ENCODE results near the gene CACNB4.

CACNB4 gene

DNA sequence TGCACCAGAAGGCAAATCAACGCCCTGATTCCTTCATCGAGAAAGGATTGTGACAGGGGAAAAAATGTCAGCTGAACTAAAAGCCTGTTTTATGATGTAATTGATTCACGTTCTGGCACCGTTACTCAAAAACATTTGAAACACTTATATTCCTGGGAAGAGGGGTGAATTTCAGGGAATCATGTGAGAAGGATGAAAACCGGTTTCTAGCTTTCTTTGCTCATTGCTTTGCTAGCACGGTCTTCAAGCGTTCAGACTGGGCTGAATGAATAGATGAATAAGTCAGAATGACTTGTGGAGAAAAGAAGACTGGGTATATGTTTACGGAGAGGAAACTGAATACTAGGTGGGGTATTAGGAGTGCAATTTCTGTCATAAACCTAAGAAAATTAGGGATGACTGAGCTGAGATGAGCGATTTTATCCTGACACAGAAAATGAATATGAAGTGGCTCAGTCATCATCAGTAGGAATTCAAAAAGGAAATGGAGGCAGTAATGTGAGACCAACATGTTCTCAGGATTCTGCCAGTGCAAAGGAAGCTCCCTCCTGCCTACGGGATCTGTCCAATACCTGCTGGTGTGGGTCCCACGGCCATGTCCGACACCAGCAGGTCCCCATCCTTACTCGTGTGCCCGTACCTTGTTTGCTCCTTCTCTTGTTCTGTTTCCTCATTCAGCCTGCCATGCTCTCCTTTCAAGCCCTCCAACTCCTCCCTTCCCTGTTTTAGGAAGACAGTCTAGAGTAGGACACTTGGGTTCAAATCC is 146.0 kb downstream of the CACNB4 start:
- no peaks in the 10 kb centered on the region for H3K36me3 ChIP-seq
- H3K27ac ChIP-seq: no peak overlapping the region
- H3K27me3 ChIP-seq (ENCODE audit: insufficient read depth, low read depth, severe bottlenecking): no peaks in the 10 kb centered on the region
- TF ChIP-seq, protein P1, sequence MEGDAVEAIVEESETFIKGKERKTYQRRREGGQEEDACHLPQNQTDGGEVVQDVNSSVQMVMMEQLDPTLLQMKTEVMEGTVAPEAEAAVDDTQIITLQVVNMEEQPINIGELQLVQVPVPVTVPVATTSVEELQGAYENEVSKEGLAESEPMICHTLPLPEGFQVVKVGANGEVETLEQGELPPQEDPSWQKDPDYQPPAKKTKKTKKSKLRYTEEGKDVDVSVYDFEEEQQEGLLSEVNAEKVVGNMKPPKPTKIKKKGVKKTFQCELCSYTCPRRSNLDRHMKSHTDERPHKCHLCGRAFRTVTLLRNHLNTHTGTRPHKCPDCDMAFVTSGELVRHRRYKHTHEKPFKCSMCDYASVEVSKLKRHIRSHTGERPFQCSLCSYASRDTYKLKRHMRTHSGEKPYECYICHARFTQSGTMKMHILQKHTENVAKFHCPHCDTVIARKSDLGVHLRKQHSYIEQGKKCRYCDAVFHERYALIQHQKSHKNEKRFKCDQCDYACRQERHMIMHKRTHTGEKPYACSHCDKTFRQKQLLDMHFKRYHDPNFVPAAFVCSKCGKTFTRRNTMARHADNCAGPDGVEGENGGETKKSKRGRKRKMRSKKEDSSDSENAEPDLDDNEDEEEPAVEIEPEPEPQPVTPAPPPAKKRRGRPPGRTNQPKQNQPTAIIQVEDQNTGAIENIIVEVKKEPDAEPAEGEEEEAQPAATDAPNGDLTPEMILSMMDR (IDR thresholded peaks at IDR 0.05; ENCODE audit: low read depth, low read length): no peak
- no peak for DNase-seq
- no peak overlapping the region for H3K4me3 ChIP-seq (ENCODE audit: low read depth, low read length)
- peaks cover 2% of the 10 kb centered on the region for H3K9me3 ChIP-seq (ENCODE audit: severe bottlenecking)

DNA sequence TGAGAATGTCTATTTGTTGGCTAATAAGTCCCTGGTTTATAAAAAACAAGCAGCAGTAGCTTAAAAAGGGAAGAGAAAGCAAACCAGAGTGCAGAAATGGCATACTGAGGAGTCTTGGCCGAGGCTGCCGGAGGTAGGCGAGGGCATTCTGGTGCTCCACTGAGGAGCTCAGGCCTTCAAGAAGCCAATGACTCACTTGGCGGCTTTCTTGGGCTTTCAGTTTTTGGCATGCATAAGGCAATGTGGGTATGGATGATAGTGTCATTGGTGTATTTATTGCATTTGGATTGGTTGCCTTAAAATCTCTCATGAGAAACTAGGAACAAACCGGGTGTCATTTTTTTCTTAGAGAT is 151.1 kb downstream of the CACNB4 start:
- Histone ChIP-seq H3K27ac (no peak overlapping the region), H3K4me3 (ENCODE audit: low read depth, low read length) (no peak overlapping the region), H3K27me3 (ENCODE audit: insufficient read depth, low read depth, severe bottlenecking) (no peaks in the 10 kb centered on the region), H3K9me3 (ENCODE audit: severe bottlenecking) (peaks cover 2% of the 10 kb centered on the region), H3K36me3 (no peaks in the 10 kb centered on the region)
- TF ChIP-seq, protein P1 (IDR thresholded peaks at IDR 0.05; ENCODE audit: low read depth, low read length): no peak
- DNase-seq: no peak

DNA sequence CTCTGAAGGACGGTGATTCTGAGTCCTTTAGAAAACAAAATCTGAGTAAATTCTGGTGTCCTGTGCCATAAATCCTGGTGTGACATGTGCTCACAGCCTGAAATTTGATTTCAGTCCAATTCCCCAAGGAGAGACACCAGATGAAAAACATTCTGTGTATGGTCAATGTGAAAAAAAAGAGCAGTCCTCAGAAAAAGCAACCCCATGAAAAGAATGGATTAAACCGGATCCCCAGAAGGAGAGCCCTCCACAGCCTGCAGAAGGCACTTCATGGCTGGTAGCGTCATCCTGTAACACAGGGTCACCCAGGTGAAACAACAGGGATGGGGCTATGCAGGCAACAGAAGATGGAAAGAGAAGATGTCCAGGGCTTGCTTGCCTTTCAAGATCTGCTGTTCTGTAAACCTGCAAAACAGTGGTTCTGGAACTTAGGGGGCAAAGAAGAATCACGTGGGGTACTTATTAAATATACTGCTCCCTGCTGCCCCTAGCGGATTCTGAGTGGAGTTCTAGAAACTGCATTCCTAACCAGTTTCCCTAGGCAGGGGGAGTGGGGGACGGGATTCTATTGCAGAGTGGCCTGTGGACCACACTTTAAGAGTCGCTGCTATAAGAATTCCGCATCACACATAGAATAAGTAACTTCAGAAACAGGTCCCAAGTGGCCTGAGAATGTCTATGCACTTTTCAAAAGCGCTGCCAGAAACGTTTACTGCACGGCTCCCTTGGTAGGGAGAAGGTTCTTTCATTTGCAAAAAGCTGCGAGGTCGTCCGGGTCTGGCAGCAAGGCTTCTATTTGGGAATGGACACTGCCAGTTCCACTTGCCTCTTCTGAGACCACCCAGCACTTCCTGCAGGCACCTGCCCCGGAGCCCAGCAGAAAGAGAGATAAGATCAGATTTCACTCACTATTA is 151.7 kb downstream of the CACNB4 start:
- no peak overlapping the region for H3K4me3 ChIP-seq (ENCODE audit: low read depth, low read length)
- H3K9me3 ChIP-seq (ENCODE audit: severe bottlenecking): peaks cover 2% of the 10 kb centered on the region
- H3K36me3 ChIP-seq: no peaks in the 10 kb centered on the region
- H3K27ac ChIP-seq: no peak overlapping the region
- peak; percentile 8 for DNase-seq
- H3K27me3 ChIP-seq (ENCODE audit: insufficient read depth, low read depth, severe bottlenecking): no peaks in the 10 kb centered on the region
- TF ChIP-seq, protein P1 (IDR thresholded peaks at IDR 0.05; ENCODE audit: low read depth, low read length): peak; percentile 44

DNA sequence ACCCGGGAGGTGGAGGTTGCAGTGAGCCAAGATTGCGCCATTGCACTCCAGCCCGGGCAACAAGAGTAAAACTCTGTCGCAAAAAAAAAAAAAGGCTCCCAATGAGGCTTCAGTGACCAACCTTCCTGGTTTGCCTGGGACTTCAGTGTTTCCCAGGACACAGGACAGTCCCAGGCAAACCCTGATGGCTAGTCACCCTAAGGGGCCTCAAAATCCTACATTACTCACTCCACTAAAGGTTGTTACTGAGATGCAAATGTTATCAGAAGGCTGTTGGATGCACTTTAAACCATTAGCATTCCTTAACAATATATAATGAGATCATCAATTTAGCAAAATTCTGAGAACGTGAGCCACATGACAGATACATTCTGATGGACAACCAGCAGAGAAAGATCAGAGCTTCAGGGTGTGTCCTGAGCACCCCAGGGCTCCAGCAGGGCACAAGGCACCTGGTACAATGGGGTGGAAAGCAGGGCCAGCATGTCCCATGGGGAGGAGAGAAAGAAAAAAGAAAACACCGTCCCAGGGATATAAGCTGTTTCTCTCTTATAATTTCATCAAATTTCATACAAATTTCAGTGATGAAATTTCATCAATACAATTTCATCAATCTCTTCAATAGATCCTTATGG is 152.5 kb downstream of the CACNB4 start:
- Histone ChIP-seq H3K27ac (no peak overlapping the region), H3K27me3 (ENCODE audit: insufficient read depth, low read depth, severe bottlenecking) (no peaks in the 10 kb centered on the region), H3K9me3 (ENCODE audit: severe bottlenecking) (peaks cover 2% of the 10 kb centered on the region), H3K4me3 (ENCODE audit: low read depth, low read length) (no peak overlapping the region), H3K36me3 (no peaks in the 10 kb centered on the region)
- TF ChIP-seq, protein P1 (IDR thresholded peaks at IDR 0.05; ENCODE audit: low read depth, low read length): no peak
- DNase-seq: no peak

DNA sequence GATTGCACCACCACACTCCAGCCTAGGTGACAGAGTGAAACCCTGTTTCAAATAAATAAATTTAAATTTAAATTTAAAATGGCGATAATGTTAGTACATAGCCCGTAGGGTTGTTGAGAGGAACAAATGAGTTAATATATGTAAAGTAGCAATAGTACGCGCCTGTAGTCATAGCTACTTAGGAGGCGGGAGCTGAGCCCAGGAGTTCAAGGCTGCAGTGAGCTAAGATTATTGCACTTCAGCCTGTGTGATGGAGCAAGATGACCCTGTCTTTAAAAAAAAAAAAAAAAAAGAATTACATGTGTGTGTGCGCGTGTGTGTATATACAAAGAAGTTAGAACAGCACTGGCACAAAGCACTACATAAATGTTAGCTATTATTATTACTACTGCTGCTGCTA is 153.2 kb downstream of the CACNB4 start:
- no peaks in the 10 kb centered on the region for H3K36me3 ChIP-seq
- H3K27ac ChIP-seq: no peak overlapping the region
- TF ChIP-seq, protein P1 (IDR thresholded peaks at IDR 0.05; ENCODE audit: low read depth, low read length): no peak

More for the DNA sequence above, 153.2 kb downstream of the CACNB4 start:
- Histone ChIP-seq H3K27me3 (ENCODE audit: insufficient read depth, low read depth, severe bottlenecking) (no peaks in the 10 kb centered on the region), H3K4me3 (ENCODE audit: low read depth, low read length) (no peak overlapping the region), H3K9me3 (ENCODE audit: severe bottlenecking) (peaks cover 2% of the 10 kb centered on the region)
- no peak for DNase-seq

Measured in WERI-Rb-1 (cell line).